Right renal cortex interstitium (tissue), 3 donors: ENCODE measurements around the gene JAK1. TPM values are rescaled to one million over a fixed set of nuclear protein-coding genes. Genes with fewer than 3 reads are reported as not detected.
"Not testable (repeated sequence)": the region's sequence is repeated elsewhere in the genome, so short reads cannot be mapped to it uniquely, and the experiment has no call there.

ENCODE experiments used
- DNase-seq, 3 donors: peaks; one replicate each; pipeline ENCODE4 v3.0.0-alpha.2; 2013; ENCODE audit warnings: low read depth in 3 of 3, low spot score in 2 of 3
- polyA plus RNA-seq, 3 donors: library from polyadenylated mRNA; unstranded; fragments of 120-200 nt; gene quantifications; one replicate each; pipeline ENCODE4 v1.2.1, GENCODE V29; 2013; ENCODE audit not compliant: insufficient read length in 3 of 3

JAK1 gene
- polyA plus RNA-seq, 3 donors, result 108 to 113 (median 112) TPM

DNA sequence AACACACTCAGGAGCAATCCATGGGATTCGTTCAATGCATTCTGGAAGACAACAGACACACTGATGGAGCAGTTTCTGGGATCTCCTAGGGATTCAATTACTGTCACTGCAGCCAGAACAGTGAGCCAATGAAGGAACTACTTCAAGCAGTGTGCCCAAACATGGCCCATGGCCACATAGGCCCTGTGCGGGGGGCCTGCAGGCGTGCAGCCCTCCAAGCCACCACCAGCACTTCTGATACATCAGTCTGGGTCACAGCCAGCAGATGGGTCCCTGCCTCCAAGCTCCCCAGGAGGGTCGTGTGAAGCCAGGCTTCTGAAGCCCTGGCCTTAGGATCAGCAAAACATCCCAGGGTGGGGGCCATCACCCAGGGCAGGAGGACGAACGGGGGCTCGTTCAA is 122.2 kb downstream of the JAK1 start:
- DNase-seq, result no peak

DNA sequence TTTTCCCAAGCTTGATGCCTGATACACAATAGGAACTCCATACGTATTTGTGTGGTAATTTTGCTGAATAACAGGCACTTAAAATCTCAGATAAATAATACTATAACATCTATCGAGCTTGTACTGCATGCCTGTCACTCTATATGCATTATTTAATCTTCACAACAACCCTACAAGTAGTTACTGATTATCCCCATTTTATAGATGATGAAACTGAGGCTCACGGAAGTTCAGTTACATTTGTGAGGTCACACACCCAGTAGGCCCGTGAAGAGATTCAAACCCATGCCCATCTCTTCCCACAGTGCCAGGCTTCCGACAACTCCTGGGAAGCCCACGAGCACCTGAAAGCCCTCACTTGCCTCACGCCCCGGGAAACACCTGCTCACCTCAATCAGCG is 122.7 kb downstream of the JAK1 start:
- DNase-seq, result no peak

DNA sequence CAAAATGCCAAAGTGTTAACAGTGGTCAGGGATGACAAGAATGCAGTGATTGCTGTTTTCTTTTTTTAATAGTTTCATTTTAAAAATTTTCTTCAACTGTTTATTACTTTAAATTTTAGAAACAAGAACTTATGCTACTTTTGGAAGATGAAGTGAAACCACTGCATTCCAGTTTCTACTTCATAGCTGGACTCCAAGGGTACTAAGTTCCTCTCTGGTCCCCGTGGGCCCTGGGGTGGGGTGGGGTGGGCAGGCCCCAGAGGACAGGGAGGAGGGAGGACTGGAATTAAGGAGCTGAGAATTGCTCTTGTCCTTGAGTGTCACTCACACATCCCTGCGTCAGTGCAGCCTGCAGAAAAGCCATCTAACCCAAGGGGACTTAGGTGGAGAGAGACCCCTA is 124.1 kb downstream of the JAK1 start:
- no peak for DNase-seq

DNA sequence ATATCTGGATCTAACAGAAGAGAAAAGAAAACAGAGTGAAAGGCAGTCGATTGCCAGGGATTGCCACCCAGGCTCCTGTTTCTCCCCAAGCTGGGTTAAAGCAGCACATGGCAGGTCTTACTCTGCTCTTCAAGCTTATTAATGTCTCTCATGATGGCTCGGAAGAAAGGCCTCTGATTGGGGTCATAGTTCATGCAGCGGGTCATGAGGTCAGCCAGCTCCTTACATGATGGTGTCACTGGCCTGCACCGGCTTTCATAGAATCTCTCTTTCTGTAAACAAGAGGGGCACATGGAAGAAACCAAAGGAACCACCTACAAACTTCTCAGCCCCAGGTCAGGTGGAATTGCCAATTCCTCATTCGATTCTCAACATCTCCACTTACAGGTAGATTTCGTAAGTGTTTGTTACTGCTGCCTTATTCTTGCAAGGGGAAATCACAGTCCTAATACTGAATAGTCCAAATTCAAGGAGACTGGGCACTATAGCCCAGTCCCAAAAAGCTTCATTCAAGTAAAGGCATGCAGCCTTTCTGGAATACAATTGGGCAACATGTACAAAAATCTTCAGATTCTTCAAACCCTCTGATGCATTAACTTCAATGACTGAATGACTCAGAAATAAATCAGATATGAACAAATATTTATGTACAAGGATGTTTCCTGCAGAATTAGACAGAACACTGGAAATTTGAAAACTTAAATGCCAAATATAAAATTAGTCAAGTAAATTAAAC is 124.9 kb downstream of the JAK1 start:
- no peak for DNase-seq

DNA sequence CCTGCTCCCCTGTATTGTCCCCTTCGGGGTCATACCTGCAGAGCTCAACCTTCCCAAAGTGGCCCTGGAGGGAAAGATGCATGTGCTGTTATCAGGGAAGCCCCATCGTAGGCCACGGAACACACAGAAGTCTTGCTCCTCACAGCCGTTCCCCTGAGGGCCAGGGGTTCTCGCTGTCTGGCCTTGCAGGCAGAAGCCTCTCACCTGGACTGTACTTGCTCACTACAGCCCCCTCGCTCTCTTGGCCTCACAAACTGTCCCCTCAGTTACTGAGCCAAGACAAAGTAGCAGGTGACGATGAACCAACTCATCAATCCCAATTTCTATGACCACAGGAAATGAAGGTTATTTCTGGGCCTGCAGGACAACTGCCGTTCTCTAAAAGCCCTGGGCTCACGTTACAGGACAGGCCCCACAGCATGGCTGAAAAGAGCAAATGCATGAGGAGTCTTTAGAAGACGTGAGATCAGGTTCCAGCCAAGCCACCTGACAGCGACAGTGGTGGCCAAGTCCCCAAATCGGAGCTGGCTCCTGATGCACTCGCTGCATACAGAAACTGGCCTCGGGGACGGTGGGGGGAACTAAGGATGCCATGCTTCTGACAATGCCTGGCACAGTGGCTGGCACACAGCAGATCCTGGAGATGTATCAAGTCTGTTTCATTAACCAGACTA is 126.5 kb downstream of the JAK1 start:
- DNase-seq, result no peak

DNA sequence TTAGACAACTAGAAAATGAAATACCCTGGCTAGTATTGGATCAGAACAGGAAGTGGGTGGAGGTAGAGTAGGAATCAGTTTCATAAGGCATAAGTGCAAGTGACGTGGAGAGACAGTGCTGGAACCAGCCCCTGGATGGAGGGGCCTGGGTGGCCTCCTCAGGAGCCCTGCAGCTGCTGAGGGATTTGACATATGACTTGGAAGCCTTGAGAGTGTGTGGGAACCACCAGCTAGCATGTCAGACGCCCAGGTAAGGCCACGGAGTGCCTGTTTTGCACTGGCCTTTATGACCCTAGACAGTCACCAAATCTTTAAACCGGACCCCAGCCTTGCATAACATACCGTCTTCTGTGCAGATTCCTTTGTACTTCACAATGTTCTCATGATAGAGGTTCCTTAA is 127.1 kb downstream of the JAK1 start:
- no peak for DNase-seq

DNA sequence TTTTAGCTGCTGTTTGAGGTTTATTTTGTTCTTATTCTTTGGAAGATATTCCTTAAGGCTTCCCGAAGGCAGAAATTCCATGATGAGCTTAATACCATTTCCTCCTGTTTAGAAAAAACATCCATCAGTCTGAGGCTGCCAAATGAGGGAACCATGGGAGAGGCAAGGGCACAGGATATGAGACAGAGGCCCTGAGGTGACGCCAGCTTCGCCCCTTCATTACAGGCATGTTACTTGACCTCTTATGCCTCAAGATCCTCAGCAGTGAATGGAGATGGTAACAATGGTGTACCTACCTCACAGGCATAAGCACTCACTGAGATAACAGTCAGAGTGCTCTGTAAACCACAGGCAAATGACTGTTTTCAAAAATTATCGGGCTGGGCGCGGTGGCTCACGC is 127.9 kb downstream of the JAK1 start:
- no peak for DNase-seq

DNA sequence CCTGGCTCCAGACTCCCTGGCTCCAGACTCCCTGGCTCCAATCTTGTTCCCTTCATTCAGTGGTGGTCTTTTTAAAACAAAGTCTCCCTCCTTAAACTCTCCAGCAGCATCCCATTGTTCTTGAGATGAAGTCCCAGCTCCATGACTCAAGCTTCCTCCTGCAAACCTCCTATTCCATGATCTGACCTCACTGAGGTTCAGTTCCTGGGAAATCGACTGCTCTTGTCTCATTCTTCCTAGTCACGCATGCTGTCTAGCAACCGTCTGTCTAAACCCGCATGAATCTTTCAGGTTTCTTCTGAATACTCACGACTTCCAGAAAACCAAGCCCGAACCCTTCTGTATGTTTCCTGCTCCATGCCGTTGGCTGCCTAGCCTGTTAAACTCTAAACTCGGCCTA is 129.5 kb downstream of the JAK1 start:
- DNase-seq, result no peak

DNA sequence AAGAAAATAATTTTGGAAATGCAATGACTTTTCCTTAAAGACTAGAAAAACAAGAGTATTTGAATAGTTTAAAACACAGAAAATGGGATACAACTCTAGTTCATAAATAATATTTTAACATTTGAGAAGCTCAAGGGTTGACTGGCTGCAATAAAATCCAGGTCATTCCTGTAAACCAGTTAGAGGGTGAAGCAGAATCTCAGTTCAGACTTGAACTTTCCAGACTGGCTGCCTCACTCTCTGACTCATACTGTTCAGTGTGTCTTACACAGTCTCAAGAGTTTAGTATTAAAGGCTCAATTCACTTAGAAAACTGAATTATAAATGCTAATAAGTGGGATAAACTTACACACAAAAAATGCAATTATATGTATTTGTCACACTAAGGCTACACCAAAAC is 131.6 kb downstream of the JAK1 start:
- DNase-seq, result no peak

DNA sequence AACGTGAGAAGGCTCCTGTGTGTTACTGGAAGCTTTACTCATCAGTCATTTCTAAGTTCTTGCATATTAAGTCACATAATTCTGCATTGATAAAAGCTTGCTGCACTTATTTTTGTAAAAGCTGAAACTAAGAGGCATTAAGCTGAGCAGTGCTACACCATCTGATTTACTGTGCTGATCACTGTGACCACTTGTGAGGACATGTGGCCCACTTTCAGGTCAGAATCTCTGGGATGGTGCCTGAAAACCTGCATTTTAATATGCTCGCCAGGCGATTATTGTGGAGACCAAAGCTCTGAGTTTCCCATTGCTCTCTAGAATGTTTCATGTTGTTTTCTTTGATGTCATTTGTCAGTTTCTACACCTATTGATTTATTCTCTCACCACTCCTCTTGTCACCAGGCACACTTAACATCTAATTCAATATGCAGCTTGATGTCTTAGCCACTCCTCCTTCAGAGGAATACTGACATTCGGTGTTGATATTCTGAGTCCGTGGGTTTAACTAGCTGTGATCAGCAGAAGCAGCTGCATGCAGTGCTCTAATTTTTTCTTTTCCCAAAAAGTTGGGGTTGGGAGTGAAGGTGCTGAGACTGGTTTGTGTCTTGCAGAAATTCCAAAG is 136.2 kb downstream of the JAK1 start:
- DNase-seq, result no peak

DNA sequence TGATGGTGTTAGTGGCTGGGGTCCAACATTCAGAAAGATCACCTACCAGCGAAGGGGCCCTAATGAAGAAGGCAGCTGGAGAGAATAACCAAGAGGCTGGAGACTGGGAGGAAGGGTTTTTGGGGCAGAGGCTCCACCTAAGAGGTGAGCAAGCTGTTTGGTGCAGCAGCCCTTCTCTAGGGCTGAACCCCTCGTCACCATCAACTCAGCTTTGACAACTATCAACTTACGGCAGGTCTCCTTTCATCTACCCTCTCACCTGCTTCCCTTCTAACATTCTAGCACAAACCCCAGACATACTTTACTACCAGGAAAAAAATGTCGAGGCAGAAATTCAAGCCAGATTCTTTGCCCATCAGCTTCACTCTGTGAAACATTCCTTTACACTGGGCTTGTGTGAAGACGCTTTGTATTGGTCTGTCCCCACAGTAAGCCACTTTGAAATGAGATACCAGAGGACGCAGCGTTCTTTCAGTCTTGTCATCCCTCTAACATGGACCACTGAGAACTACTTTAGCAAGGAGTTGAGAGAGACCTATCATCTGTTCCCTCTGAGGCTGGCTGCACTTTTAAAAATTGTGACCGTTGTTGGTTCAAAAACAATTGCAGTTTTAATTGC is 136.8 kb downstream of the JAK1 start:
- peak in 1 of 3 donors; percentile 16 for DNase-seq

DNA sequence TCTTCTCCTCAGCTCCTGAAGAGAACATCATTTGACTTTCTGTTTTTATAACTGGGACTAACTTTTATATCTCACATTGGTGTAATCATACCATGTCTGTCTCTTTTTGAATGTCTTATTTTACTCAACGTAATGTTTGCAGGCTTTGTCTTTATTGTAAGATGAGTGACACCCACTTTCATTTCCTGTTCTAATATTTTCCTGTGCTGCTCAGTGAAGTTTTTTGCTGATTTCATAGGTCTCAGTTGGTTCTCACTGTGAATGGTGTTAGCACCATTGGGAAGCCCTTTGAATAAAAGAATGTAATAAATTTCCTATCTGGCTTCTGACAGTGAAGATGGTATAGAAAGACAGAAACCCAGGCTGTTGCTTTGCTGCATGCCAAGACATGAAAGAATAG is 137.5 kb downstream of the JAK1 start:
- DNase-seq, result no peak

DNA sequence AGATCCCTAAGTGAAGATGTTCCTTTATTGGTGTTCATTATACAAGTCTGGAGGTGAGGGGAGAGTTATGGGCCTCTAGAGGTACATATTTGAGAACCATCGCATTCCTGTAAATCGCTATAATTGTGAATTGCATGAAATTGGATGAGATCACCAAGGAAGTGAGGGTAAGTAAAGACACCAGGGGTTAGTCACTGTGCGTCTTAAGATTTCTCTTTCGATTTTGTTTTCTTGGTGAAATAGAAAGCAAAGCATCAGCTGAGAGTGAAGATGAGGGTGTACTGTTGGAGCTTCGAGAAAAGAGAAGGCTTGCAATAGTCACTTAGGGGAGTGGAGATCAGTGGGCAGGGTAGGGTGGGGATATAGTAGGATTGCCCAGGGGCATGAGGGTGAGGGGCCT is 139.4 kb downstream of the JAK1 start:
- no peak for DNase-seq

DNA sequence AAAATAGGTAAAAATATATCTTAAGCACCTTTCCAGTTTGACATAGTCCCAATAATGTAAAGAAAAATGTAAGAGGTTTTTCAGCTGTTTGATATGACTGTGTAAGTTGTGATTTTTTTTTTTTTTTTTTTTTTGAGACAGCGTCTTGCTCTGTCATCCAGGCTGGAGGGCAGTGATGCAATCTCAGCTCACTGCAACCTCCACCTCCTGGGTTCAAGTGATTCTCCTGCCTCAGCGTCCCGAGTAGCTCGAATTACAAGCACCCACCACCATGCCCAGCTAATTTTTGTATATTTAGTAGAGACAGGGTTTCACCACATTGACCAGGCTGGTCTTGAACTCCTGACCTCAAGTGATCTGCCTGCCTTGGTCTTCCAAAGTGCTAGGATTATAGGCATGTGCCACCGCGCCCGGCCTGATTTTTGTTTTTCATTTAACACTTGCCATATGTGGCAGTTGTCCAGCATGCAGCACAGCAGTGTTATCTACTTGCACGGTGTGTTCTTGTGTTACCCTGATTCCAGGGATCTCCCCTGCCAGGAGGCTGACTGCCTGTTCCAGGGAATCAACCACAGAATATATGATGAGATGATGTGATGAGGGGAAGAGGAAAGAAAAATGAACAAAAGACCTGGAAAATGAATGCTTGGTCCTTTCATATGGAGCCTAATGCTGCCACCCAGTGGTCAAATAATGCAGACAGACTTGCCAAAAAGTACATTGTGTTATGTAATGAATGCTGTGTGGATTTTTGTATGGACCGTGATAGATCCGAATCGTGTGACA is 142.5 kb downstream of the JAK1 start:
- DNase-seq, result peak; percentile 61 to 71 (median 70)

DNA sequence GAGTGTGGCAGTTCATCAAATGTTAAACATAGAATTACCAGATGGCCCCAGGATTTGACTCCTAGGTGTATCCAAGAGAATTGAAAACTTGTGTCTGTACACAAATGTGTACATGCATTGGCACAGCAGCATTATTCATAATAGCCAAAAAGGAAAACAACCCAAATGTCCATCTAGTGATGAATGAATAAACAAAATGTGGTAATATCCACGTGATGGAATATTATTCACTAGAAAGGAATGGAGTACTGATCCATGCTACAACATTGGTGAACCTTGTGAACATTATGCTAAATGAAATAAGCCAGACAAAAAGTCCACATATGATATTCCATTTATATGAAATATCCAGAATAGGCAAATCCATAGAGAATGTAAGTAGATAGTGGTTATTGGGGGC is 143.7 kb downstream of the JAK1 start:
- DNase-seq, result no peak

DNA sequence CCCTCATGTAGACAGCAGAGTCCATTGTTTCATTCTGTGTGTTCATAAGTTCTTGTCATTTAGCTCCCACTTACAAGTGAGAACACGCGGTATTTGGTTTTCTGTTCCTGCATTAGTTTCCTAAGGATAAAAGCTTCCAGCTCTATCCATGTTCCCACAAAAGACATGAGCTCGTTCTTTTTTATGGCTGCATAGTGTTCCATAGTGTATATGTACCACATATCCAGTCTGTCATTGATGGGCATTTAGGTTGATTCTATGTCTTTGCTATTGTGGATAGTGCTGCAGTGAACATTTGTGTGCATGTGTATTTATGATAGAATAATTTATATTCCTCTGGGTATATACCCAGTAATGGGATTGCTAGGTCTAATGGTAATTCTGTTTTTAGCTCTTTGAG is 145.8 kb downstream of the JAK1 start:
- not testable (repeated sequence) for DNase-seq

DNA sequence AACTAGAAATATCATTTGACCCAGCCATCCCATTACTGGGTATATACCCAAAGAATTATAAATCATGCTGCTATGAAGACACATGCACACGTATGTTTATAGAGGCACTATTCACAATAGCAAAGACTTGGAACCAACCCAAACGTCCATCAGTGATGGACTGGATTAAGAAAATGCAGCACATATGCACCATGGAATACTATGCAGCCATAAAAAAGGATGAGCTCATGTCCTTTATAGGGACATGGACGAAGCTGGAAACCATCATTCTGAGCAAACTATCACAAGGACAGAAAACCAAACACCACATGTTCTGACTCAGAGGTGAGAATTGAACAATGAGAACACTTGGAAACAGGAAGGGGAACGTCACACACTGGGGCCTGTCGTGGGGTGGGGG is 149.0 kb downstream of the JAK1 start:
- not testable (repeated sequence) for DNase-seq

DNA sequence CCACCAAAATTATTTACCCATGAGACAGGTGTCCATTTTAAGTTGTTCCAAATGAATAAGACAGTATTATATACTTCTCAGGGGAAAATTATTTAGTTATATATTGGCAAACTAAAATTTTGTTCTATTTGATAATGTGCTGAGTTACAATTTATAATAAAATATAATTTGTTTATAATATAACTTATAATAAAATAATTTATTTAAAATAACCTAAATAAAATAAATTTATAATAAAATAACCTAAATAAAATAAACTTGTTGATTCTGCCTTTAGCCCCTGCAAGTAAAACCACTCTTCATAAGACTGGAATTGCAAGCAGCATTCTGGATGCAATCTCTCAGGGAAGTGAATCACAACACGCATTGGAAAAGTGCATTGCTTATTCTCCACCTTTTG is 151.9 kb downstream of the JAK1 start:
- DNase-seq, result no peak

DNA sequence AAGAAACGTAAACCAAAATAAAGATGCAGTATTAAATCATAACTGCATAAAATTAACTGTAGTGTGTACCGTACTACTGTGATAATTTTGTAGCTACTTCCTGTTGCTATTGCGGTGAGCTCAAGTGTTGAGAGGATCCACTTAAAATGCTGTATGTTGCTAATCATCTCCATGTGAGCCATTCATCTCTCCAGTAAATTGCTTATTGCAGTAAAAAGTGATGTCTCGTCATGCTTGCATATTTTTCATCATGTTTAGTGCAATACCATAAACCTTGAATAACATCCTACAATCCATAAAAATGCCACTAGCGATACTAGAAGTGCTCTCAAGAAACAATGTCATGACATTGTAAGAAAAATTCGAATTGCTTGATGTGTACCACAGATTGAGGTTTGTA is 155.2 kb downstream of the JAK1 start:
- no peak for DNase-seq

DNA sequence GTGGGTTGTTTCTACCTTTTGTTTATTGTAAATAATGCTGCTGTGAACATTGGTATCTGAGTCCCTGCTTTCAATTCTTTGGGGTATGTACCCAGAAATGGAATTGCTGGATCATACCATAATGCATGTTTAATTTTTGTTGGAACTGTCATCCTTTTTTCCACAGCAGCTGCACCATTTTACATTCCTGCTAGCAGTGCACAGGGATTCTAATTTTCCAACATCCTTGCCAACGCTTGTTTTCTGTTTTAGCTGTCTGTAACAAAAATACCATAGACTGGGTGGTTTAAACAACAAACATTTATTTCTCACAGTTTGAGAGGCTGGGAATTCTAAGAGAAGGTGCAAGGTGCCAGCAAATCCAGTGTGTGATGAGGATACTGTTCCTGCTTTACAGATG is 156.3 kb downstream of the JAK1 start:
- DNase-seq, result no peak

DNA sequence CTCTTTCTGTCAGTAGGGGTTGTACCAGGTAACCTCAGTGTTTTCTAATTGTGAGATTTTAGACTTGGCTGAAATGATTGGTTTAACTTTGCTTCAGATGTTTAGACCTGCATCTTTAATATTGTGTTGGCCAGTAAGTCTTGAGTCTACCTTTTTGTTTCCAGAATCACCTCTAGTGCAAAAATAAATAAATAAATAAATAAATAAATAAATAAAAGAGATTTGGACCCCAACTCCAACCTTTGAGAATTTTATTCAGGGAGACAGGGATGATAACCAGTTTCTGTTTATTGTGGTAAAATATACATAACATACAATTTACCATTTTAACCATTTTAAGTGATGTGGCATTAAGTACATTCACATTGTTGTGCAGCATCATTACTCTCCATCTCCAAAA is 157.0 kb downstream of the JAK1 start:
- no peak for DNase-seq
